Esophagus muscularis mucosa (tissue), 4 donors: ENCODE results near the gene ZNF79. TPM values are rescaled to one million over a fixed set of nuclear protein-coding genes. Genes with fewer than 3 reads are reported as not detected.
A peak's percentile ranks its signal among the peaks of the same experiment; 100 is the strongest.

Experiments
- DNase-seq: peaks from one replicate; pipeline ENCODE4 v3.0.0-alpha.2; 2017; ENCODE audit errors: extremely low spot score
- H3K27ac ChIP-seq, 4 donors: fragments of 200-600 bp; sonication (generic); replicated peaks in 1 of 4; 1 replicate in 3 of 4; 2 replicates in 1 of 4; pipeline ENCODE4 v1.5.1; 2016 to 2019; ENCODE audit warnings: mild to moderate bottlenecking in 1 of 4
- H3K27me3 ChIP-seq, 4 donors: fragments of 200-600 bp; sonication (generic); one replicate each; pipeline versions ENCODE4 v1.5.1 to v1.6.0; 2016 to 2019
- H3K36me3 ChIP-seq, 4 donors: fragments of 200-600 bp; sonication (generic); one replicate each; pipeline ENCODE4 v1.5.1; 2016 to 2019
- H3K4me1 ChIP-seq, 4 donors: fragments of 200-600 bp; sonication (generic); one replicate each; pipeline ENCODE4 v1.5.1; 2016 to 2019
- H3K4me3 ChIP-seq, 4 donors: fragments of 200-600 bp; sonication (generic); 1 replicate in 2 of 4; 2 replicates in 2 of 4; pipeline ENCODE4 v1.5.1; 2016 to 2019; ENCODE audit warnings: mild to moderate bottlenecking in 4 of 4, moderate library complexity in 1 of 4
- H3K9me3 ChIP-seq, 4 donors: fragments of 200-600 bp; sonication (generic); 1 replicate in 3 of 4; 2 replicates in 1 of 4; pipeline ENCODE4 v1.5.1; 2016 to 2019
- CTCF ChIP-seq, 3 experiments: fragments of 200-600 bp in 2 of 3; fragments of 450-650 bp in 1 of 3; sonication (generic) in 2 of 3; IDR thresholded peaks; one replicate each; pipeline ENCODE4 v1.5.1; 2017 to 2019; ENCODE audit warnings: antibody characterized with exemption in 3 of 3, mild to moderate bottlenecking in 2 of 3, moderate library complexity in 1 of 3
- EP300 ChIP-seq: sonication (generic); formaldehyde crosslinking; IDR thresholded peaks from one replicate; pipeline ENCODE4 v1.6.1; 2017; ENCODE audit warnings: antibody characterized with exemption
- POLR2A ChIP-seq: fragments of 450-650 bp; IDR thresholded peaks from one replicate; pipeline ENCODE4 v1.6.1; 2017; ENCODE audit warnings: antibody characterized with exemption, moderate library complexity, mild to moderate bottlenecking, low read depth
- POLR2AphosphoS5 ChIP-seq, 2 donors: sonication (generic); formaldehyde crosslinking; IDR thresholded peaks; one replicate each; pipeline ENCODE4 v1.6.1; 2017; ENCODE audit warnings: antibody characterized with exemption in 2 of 2
- WGBS: methylation state at CpG from one replicate; pipeline ENCODE4 v1.1.5; 2018; 5-methylcytosine and 5-hydroxymethylcytosine counted together
- intact Hi-C: fragments of 100-400 bp; cut with DNase I; formaldehyde crosslinking; loops from one replicate; pipeline ENCODE4 v1.15.1; 2023
- total RNA-seq, 4 donors: library from RNA; depleted of rRNA; stranded (reverse); fragments of >200 nt; gene quantifications; one replicate each; pipeline versions ENCODE4 v1.1.0 to v1.2.1, GENCODE V29; 2016

Gene ZNF79
- total RNA-seq, 4 donors from 2014 or later, result 8.3 to 12.8 (median 11.2) TPM

GRCh38 chr9:127384901-127385300 is 39.3 kb upstream of the ZNF79 start:
- H3K9me3 ChIP-seq, result no peaks in the 10 kb centered on the region
- H3K4me3 ChIP-seq, result no peak overlapping the region
- H3K27me3 ChIP-seq, result no peaks in the 10 kb centered on the region
- TF ChIP-seq CTCF (IDR thresholded peaks at IDR 0.05) (no peak), POLR2AphosphoS5 (IDR thresholded peaks at IDR 0.05) (no peak), EP300 (no peak), POLR2A (no peak)
- 85% methylated on average over 12 of the region's 13 CpGs for WGBS
- intact Hi-C loops, result no loop called here
- H3K4me1 ChIP-seq, result peaks cover 0 to 5% (median 2%) of the 10 kb centered on the region in 4 donors
- H3K27ac ChIP-seq, result no peak overlapping the region
- peaks cover 0 to 4% (median under 1%) of the 10 kb centered on the region in 4 donors for H3K36me3 ChIP-seq
- DNase-seq, result no peak

DNA sequence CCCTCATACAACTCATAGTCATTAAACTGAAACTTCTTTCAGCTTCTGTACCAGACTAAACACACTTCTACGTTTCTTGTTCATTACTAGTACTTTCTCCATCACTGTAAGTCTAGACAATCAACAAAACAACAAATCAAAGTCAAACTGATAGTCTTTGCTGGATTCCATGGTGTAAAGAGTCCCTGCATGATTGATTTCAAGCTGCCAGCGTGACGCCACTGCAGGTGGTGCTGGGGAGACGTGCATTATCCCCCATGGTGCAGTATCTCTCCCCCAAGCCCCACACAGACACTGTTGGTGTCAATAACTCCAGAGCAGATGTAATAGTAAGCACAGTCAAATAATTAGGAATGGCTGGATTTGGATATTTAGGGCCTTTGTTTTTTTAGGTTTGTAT is 37.9 kb upstream of the ZNF79 start:
- Histone ChIP-seq H3K36me3 (peaks cover 0 to 12% (median 8%) of the 10 kb centered on the region in 4 donors), H3K9me3 (no peaks in the 10 kb centered on the region), H3K4me3 (no peak overlapping the region), H3K27me3 (no peaks in the 10 kb centered on the region), H3K27ac (no peak overlapping the region), H3K4me1 (peaks cover 0 to 5% (median 2%) of the 10 kb centered on the region in 4 donors)
- intact Hi-C loops, result no loop called here
- DNase-seq, result no peak
- TF ChIP-seq POLR2A (no peak), POLR2AphosphoS5 (IDR thresholded peaks at IDR 0.05) (no peak), CTCF (IDR thresholded peaks at IDR 0.05) (no peak)
- 91% methylated on average over 4 of the region's 4 CpGs for WGBS

DNA sequence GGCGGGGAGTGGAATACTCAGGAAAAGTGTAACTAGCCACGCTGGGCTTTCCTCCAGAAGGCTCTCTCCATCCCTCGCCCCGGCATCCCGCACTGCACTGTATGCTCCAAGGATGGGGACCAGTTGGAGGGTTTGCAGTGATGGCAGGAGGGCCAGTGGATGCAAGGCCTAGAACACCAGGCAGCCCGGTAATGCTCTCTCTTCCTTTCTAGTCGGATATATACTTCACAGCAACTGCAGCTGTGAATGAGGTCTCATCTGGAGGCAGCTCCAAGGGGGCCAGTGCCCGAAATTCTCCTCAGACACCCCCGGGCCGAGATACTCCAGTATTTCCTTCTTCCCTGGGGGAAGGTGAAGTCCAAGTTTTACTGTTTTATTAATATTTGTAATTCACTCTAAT is 37.2 kb upstream of the ZNF79 start:
- intact Hi-C loops, result no loop called here
- TF ChIP-seq EP300 (no peak), POLR2AphosphoS5 (IDR thresholded peaks at IDR 0.05) (no peak), CTCF (IDR thresholded peaks at IDR 0.05) (no peak), POLR2A (no peak)
- WGBS, result 95% methylated on average over 10 of the region's 10 CpGs
- no peak for DNase-seq
- Histone ChIP-seq H3K36me3 (peaks cover 0 to 16% (median 8%) of the 10 kb centered on the region in 4 donors), H3K27me3 (no peaks in the 10 kb centered on the region), H3K4me3 (no peak overlapping the region), H3K9me3 (no peaks in the 10 kb centered on the region), H3K4me1 (peaks cover 0 to 5% (median 2%) of the 10 kb centered on the region in 4 donors), H3K27ac (no peak overlapping the region)

DNA sequence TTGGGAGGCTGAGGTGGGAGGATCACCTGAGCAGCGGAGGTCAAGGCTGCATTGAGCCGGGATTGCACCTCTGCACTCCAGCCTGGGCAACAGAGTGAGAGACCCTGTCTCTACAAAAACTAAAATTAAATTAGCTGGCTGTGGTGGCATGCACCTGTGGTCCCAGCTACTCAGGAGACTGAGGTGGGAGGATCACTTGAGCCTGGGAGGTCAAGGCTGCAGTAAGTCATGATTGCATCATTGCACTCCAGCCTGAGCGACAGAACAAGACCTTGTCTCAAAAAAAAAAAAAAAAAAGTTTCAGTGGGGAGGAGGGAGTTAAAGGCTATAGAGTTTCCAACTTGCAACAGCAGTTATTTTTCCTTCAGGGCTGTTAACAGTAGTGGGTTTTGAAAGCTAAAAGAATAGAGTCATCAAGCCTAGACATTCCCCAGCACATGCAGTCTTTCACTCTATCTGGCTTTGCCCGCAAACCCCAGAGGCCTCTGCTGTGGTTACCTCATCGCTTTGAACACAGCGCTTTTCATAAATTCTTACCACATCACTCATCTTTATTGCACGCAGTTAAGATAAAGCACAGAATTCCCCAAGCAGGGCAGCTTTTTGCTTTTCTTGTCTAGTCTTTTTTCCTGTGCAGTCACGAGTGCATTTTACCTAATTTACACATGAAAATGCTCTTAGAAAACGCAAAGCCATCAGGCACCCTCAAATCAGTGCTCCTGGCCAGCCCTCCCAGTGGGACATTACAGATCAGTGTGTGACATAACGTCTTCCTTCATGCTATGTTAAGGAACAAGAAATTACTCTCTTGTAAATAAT is 35.9 kb upstream of the ZNF79 start:
- no peak overlapping the region for H3K4me3 ChIP-seq
- H3K4me1 ChIP-seq, result peaks cover 0 to 5% (median 2%) of the 10 kb centered on the region in 4 donors
- H3K9me3 ChIP-seq, result no peaks in the 10 kb centered on the region
- peaks cover 0 to 21% (median 11%) of the 10 kb centered on the region in 4 donors for H3K36me3 ChIP-seq
- intact Hi-C loops, result no loop called here
- peak overlapping the region in 1 of 4 donors; percentile 52 for H3K27ac ChIP-seq
- WGBS, result 52% methylated on average over 10 of the region's 10 CpGs
- TF ChIP-seq CTCF (IDR thresholded peaks at IDR 0.05) (no peak), POLR2AphosphoS5 (IDR thresholded peaks at IDR 0.05) (peak; percentile 24 to 35)
- no peak for DNase-seq
- H3K27me3 ChIP-seq, result no peaks in the 10 kb centered on the region
